Measurements from ENCODE around the gene NKX3-2.

GRCh38 chr4:13496605-13497004 is 47.7 kb downstream of the NKX3-2 start:
- TF ChIP-seq CTCF (IDR thresholded peaks at IDR 0.05; ENCODE audit: insufficient read depth, low read length, poor library complexity, severe bottlenecking) (no peak), EZH2phosphoT487 (conservative IDR thresholded peaks at IDR 0.05; ENCODE audit: low read length) (no peak)

All from SU-DHL-6 (cell line).